GM23248 (cell line): ENCODE measurements around the gene SFMBT2. TPM values are rescaled to one million over a fixed set of nuclear protein-coding genes. Genes with fewer than 3 reads are reported as not detected.

Source experiments
- DNase-seq: peaks from one replicate; pipeline ENCODE4 v3.0.0-alpha.2; 2015
- H2AFZ ChIP-seq: fragments of 200-600 bp; sonication (generic); 2 replicates; pipeline ENCODE4 v1.6.1; 2016; ENCODE audit warnings: antibody characterized with exemption
- H3F3A ChIP-seq: fragments of 200-600 bp; sonication (generic); 2 replicates; pipeline ENCODE4 v1.6.1; 2016; ENCODE audit warnings: mild to moderate bottlenecking, antibody characterized with exemption, mixed run types; ENCODE audit not compliant: insufficient read depth
- H3K27ac ChIP-seq: fragments of 200-600 bp; sonication (generic); 2 replicates; pipeline ENCODE4 v1.5.1; 2016; ENCODE audit warnings: mild to moderate bottlenecking
- H3K27me3 ChIP-seq: fragments of 200-600 bp; sonication (generic); replicated peaks from 2 replicates; pipeline ENCODE4 v1.6.1; 2016; ENCODE audit warnings: mild to moderate bottlenecking; ENCODE audit not compliant: insufficient read depth
- H3K36me3 ChIP-seq: fragments of 200-600 bp; sonication (generic); 2 replicates; pipeline ENCODE4 v1.6.1; 2016; ENCODE audit warnings: low read depth, mild to moderate bottlenecking
- H3K4me1 ChIP-seq: fragments of 200-600 bp; sonication (generic); 2 replicates; pipeline ENCODE4 v1.6.1; 2016; ENCODE audit warnings: mild to moderate bottlenecking; ENCODE audit not compliant: insufficient read depth
- H3K4me2 ChIP-seq: fragments of 200-600 bp; sonication (generic); one replicate; pipeline ENCODE4 v1.6.1; 2016; ENCODE audit warnings: mild to moderate bottlenecking; ENCODE audit not compliant: unreplicated experiment
- H3K4me3 ChIP-seq: fragments of 200-600 bp; sonication (generic); 2 replicates; pipeline ENCODE4 v1.5.1; 2016; ENCODE audit warnings: mild to moderate bottlenecking
- H3K79me2 ChIP-seq: fragments of 200-600 bp; sonication (generic); 2 replicates; pipeline ENCODE4 v1.6.1; 2016; ENCODE audit warnings: mild to moderate bottlenecking; ENCODE audit not compliant: insufficient read depth
- H3K9ac ChIP-seq: fragments of 200-600 bp; sonication (generic); 2 replicates; pipeline ENCODE4 v1.6.1; 2016; ENCODE audit warnings: mild to moderate bottlenecking
- H3K9me2 ChIP-seq: fragments of 200-600 bp; sonication (generic); 2 replicates; pipeline ENCODE4 v1.6.1; 2016; ENCODE audit warnings: mixed run types, mild to moderate bottlenecking, moderate library complexity; ENCODE audit not compliant: insufficient read depth
- H3K9me3 ChIP-seq: fragments of 200-600 bp; sonication (generic); one replicate; pipeline ENCODE4 v1.6.1; 2017; ENCODE audit warnings: low read depth
- H4K20me1 ChIP-seq: fragments of 200-600 bp; sonication (generic); 2 replicates; pipeline ENCODE4 v1.6.0; 2016; ENCODE audit not compliant: insufficient read depth
- EZH2 ChIP-seq: fragments of 200-600 bp; sonication (generic); IDR thresholded peaks from 2 replicates; pipeline ENCODE4 v1.6.1; 2018; ENCODE audit warnings: antibody characterized with exemption, mild to moderate bottlenecking; ENCODE audit not compliant: insufficient read depth, poor library complexity, severe bottlenecking
- EZH2phosphoT487 ChIP-seq: fragments of 200-600 bp; sonication (generic); IDR thresholded peaks from 2 replicates; pipeline ENCODE4 v1.6.1; 2018; ENCODE audit warnings: antibody characterized with exemption, moderate library complexity, mild to moderate bottlenecking, low read depth; ENCODE audit not compliant: insufficient read depth
- WGBS, 2 experiments: methylation state at CpG; one replicate each; pipeline ENCODE4 v1.1.6; 2015 to 2017; ENCODE audit warnings: low lambda C conversion rate in 2 of 2, low coverage in 1 of 2; ENCODE audit errors: missing lambda C conversion rate in 2 of 2; 5-methylcytosine and 5-hydroxymethylcytosine counted together
- in situ Hi-C: fragments of 300-500 bp; cut with MboI; formaldehyde crosslinking; loops from 2 replicates; pipeline ENCODE4 v1.15.0; 2020
- polyA plus RNA-seq: library from polyadenylated mRNA; unstranded; fragments of >200 nt; fragmentation: Nextera tagmentation; extraction: Ambion mirVana; gene quantifications from 2 replicates; pipeline ENCODE4 v1.2.1, GENCODE V29; 2016
- total RNA-seq: library from RNA; depleted of rRNA; stranded (reverse); fragments of >200 nt; shearing (Covaris generic); gene quantifications from 2 replicates; pipeline ENCODE4 v1.2.3, GENCODE V29; 2014

Gene SFMBT2
- total and polyA plus RNA-seq, 2 experiments from 2014 or later: 0.22 TPM; not detected in 1

- WGBS, 2 experiments: 2 to 3% methylated on average over 2 of the region's 2 CpGs
- no peaks in the 10 kb centered on the region for H4K20me1 ChIP-seq
- TF ChIP-seq EZH2phosphoT487: no peak
- no peak overlapping the region for H2AFZ ChIP-seq
- H3K9me3 ChIP-seq: no peaks in the 10 kb centered on the region
- no peak overlapping the region for H3K4me2 ChIP-seq
- H3K79me2 ChIP-seq: no peaks in the 10 kb centered on the region
- H3F3A ChIP-seq: no peaks in the 10 kb centered on the region
- H3K4me3 ChIP-seq: no peak overlapping the region
- in situ Hi-C loops: loop anchor here (25.0 kb wide), 2 partner anchors 755 to 980 kb away; no protein-coding TSS in a partner anchor
- peaks cover 39% of the 10 kb centered on the region for H3K27me3 ChIP-seq
- H3K9me2 ChIP-seq: no peaks in the 10 kb centered on the region
- H3K9ac ChIP-seq: no peak overlapping the region
- H3K4me1 ChIP-seq: no peaks in the 10 kb centered on the region
- peak; percentile 55 for DNase-seq
- H3K36me3 ChIP-seq: no peaks in the 10 kb centered on the region
- no peak overlapping the region for H3K27ac ChIP-seq
These were observed 6.3 kb upstream of the SFMBT2 start for GRCh38 chr10:7417103-7417623.

- TF ChIP-seq EZH2 (no peak), EZH2phosphoT487 (no peak)
- Histone ChIP-seq H3K9ac (no peak overlapping the region), H3K27ac (no peak overlapping the region), H3K4me2 (no peak overlapping the region), H3K36me3 (no peaks in the 10 kb centered on the region), H3K79me2 (no peaks in the 10 kb centered on the region), H3K27me3 (peaks cover 49% of the 10 kb centered on the region), H4K20me1 (no peaks in the 10 kb centered on the region), H3F3A (no peaks in the 10 kb centered on the region), H3K9me2 (no peaks in the 10 kb centered on the region), H3K4me3 (no peak overlapping the region), H3K9me3 (no peaks in the 10 kb centered on the region), H3K4me1 (no peaks in the 10 kb centered on the region), H2AFZ (no peak overlapping the region)
- in situ Hi-C loops: loop anchor here (25.0 kb wide), 2 partner anchors 752 to 977 kb away; no protein-coding TSS in a partner anchor
- WGBS, 2 experiments: 82 to 85% methylated on average over 2 of the region's 2 CpGs
- no peak for DNase-seq
These were observed 3.9 kb upstream of the SFMBT2 start for GRCh38 chr10:7414766-7415165.

- Histone ChIP-seq H3K27me3 (peaks cover 52% of the 10 kb centered on the region), H3K27ac (no peak overlapping the region), H3F3A (no peaks in the 10 kb centered on the region), H3K79me2 (no peaks in the 10 kb centered on the region), H4K20me1 (no peaks in the 10 kb centered on the region), H3K4me3 (no peak overlapping the region), H3K9ac (no peak overlapping the region), H2AFZ (no peak overlapping the region), H3K36me3 (no peaks in the 10 kb centered on the region), H3K9me2 (no peaks in the 10 kb centered on the region), H3K9me3 (no peaks in the 10 kb centered on the region), H3K4me1 (no peaks in the 10 kb centered on the region), H3K4me2 (no peak overlapping the region)
- WGBS, 2 experiments: 11 to 12% methylated on average over 32 of the region's 32 CpGs
- in situ Hi-C loops: loop anchor here (25.0 kb wide), 2 partner anchors 751 to 976 kb away; no protein-coding TSS in a partner anchor
- no peak for TF ChIP-seq EZH2
- no peak for TF ChIP-seq EZH2phosphoT487
- DNase-seq: no peak
These were observed 2.1 kb upstream of the SFMBT2 start for GRCh38 chr10:7412928-7413282.

GRCh38 chr10:7412237-7412927, 1.5 kb upstream of the SFMBT2 start:
- H3K4me3 ChIP-seq: no peak overlapping the region
- H3K4me1 ChIP-seq: no peaks in the 10 kb centered on the region
- H4K20me1 ChIP-seq: no peaks in the 10 kb centered on the region
- no peaks in the 10 kb centered on the region for H3K79me2 ChIP-seq
- no peak overlapping the region for H3K4me2 ChIP-seq
- TF ChIP-seq EZH2phosphoT487 (no peak), EZH2 (peak; percentile 85)
- in situ Hi-C loops: loop anchor here (25.0 kb wide), 2 partner anchors 750 to 975 kb away; no protein-coding TSS in a partner anchor
- no peaks in the 10 kb centered on the region for H3F3A ChIP-seq
- H3K36me3 ChIP-seq: no peaks in the 10 kb centered on the region
- peak; percentile 20 for DNase-seq
- H3K9me2 ChIP-seq: no peaks in the 10 kb centered on the region
- H3K27me3 ChIP-seq: peaks cover 52% of the 10 kb centered on the region
- no peak overlapping the region for H3K9ac ChIP-seq
- no peak overlapping the region for H2AFZ ChIP-seq
- no peaks in the 10 kb centered on the region for H3K9me3 ChIP-seq
- no peak overlapping the region for H3K27ac ChIP-seq
- 9% methylated on average over 41 to 50 of the region's 51 CpGs for WGBS, 2 experiments
